DND-41 (cell line): Measurements from ENCODE around the gene KIAA1549.
"Not testable (repeated sequence)": the region's sequence is repeated elsewhere in the genome, so short reads cannot be mapped to it uniquely, and the experiment has no call there.

Source experiments
- ATAC-seq: fragments of 200-7000 bp; cut with Tn5 transposase; 3 replicates; pipeline ENCODE4 v1.9.1; 2021; ENCODE audit warnings: low read depth; ENCODE audit not compliant: insufficient read depth
- DNase-seq: peaks from one replicate; pipeline ENCODE4 v3.0.0-alpha.2; 2020
- H2AFZ ChIP-seq: 2 replicates; pipeline ENCODE4 v1.6.0; 2012; ENCODE audit warnings: low read depth, low read length
- H3K27ac ChIP-seq: 2 replicates; pipeline ENCODE4 v1.5.1; 2012; ENCODE audit warnings: low read length, inconsistent platforms
- H3K27me3 ChIP-seq: fragments of 200-600 bp; sonication (generic); 2 replicates; pipeline ENCODE4 v1.6.0; 2012; ENCODE audit warnings: low read length, mild to moderate bottlenecking, inconsistent platforms; ENCODE audit not compliant: insufficient read depth, poor library complexity
- H3K36me3 ChIP-seq: 2 replicates; pipeline ENCODE4 v1.5.1; 2012; ENCODE audit warnings: low read length, inconsistent platforms; ENCODE audit not compliant: insufficient read depth
- H3K4me1 ChIP-seq: 2 replicates; pipeline ENCODE4 v1.5.1; 2012; ENCODE audit warnings: mild to moderate bottlenecking, low read length; ENCODE audit not compliant: insufficient read depth
- H3K4me2 ChIP-seq: 2 replicates; pipeline ENCODE4 v1.6.0; 2012; ENCODE audit warnings: mild to moderate bottlenecking, moderate library complexity, low read length, inconsistent platforms; ENCODE audit not compliant: insufficient read depth
- H3K4me3 ChIP-seq, 2 experiments: fragments of 200-600 bp in 1 of 2; shearing (Covaris generic) in 1 of 2; 2 replicates each; pipeline ENCODE4 v1.5.1; 2012 to 2016; ENCODE audit warnings: inconsistent platforms in 2 of 2, low read length in 2 of 2, mild to moderate bottlenecking in 2 of 2, low read depth in 1 of 2, moderate library complexity in 1 of 2
- H3K79me2 ChIP-seq: 2 replicates; pipeline ENCODE4 v1.6.0; 2012; ENCODE audit warnings: low read length, inconsistent platforms; ENCODE audit not compliant: insufficient read depth
- H3K9ac ChIP-seq: 2 replicates; pipeline ENCODE4 v1.6.0; 2012; ENCODE audit warnings: low read depth, mild to moderate bottlenecking, inconsistent platforms, low read length, moderate library complexity
- H3K9me3 ChIP-seq: 2 replicates; pipeline ENCODE4 v1.5.1; 2012; ENCODE audit warnings: low read length, moderate library complexity, mild to moderate bottlenecking, inconsistent platforms; ENCODE audit not compliant: insufficient read depth, severe bottlenecking
- H4K20me1 ChIP-seq: 2 replicates; pipeline ENCODE4 v1.6.0; 2012; ENCODE audit warnings: low read length; ENCODE audit not compliant: insufficient read depth
- EZH2 ChIP-seq: IDR thresholded peaks from 3 replicates; pipeline ENCODE4 v1.6.1; 2012; ENCODE audit warnings: borderline replicate concordance, low read depth, mild to moderate bottlenecking, moderate library complexity, low read length, inconsistent platforms; ENCODE audit not compliant: severe bottlenecking
- TF ChIP-seq, protein P1 (sequence below): IDR thresholded peaks from 2 replicates; pipeline ENCODE4 v1.5.1; 2012; ENCODE audit warnings: borderline replicate concordance, low read length, moderate library complexity, mild to moderate bottlenecking; ENCODE audit not compliant: poor library complexity, severe bottlenecking; ENCODE audit errors: extremely low read depth

The KIAA1549 gene

DNA sequence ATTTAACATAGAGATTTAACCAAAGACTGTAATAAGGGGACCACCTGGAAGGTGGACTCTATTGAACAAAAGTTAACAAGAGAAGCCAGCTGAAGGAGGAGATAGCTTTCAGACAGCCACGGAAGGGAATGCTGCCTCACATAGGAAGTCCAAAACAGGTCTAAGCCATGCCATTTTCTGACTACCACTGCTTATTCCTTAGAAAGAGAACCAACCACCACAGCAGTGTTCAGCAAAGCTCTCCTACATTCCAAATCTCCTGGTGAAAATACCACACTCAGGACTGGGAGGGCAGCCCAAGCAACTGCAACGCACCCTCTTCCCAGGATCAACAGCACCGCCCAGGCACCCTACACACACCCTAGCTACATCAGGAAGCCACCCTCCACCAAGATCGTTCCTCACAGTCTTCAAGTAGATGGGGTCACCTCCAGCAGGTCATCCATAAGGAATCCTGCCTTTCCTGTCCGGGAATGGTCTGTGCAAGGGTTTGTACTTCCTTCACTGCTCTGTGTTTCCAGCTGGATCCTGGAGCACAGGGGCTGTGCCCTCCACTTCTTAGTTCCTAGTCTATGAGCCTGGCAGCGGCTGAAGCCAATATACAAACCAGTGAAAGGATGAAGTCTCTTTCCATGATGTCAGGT lies 2.5 kb downstream of the KIAA1549 start:
- no peak for DNase-seq
- no peak for ATAC-seq
- Histone ChIP-seq H3K36me3 (no peaks in the 10 kb centered on the region), H3K4me3 (no peak overlapping the region), H3K79me2 (no peaks in the 10 kb centered on the region), H3K4me1 (peaks cover 18% of the 10 kb centered on the region), H3K27me3 (peaks cover 16% of the 10 kb centered on the region), H3K4me2 (no peak overlapping the region), H4K20me1 (no peaks in the 10 kb centered on the region), H3K27ac (no peak overlapping the region), H3K9me3 (no peaks in the 10 kb centered on the region), H2AFZ (no peak overlapping the region), H3K9ac (no peak overlapping the region)
- TF ChIP-seq, protein P1, sequence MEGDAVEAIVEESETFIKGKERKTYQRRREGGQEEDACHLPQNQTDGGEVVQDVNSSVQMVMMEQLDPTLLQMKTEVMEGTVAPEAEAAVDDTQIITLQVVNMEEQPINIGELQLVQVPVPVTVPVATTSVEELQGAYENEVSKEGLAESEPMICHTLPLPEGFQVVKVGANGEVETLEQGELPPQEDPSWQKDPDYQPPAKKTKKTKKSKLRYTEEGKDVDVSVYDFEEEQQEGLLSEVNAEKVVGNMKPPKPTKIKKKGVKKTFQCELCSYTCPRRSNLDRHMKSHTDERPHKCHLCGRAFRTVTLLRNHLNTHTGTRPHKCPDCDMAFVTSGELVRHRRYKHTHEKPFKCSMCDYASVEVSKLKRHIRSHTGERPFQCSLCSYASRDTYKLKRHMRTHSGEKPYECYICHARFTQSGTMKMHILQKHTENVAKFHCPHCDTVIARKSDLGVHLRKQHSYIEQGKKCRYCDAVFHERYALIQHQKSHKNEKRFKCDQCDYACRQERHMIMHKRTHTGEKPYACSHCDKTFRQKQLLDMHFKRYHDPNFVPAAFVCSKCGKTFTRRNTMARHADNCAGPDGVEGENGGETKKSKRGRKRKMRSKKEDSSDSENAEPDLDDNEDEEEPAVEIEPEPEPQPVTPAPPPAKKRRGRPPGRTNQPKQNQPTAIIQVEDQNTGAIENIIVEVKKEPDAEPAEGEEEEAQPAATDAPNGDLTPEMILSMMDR: no peak
- TF ChIP-seq EZH2: no peak

DNA sequence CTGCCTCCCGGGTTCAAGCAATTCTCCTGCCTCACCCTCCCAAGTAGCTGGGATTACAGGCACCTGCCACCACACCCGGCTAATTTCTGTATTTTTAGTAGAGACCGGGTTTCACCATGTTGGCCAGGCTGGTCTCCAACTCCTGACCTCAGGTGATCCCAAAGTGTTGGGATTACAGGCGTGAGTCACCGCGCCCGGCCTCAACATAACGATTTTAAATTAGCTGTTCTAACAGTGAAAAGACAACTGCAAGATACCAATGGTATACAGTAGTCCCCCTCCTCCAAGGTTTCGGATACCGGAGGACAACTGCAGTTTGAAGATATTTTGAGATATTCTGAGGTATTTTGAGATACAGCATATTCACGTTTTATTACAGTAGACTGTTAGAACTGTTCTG lies 5.0 kb downstream of the KIAA1549 start:
- H3K9me3 ChIP-seq, H2AFZ ChIP-seq, H3K27ac ChIP-seq, H3K4me2 ChIP-seq, DNase-seq, ATAC-seq, H3K4me3 ChIP-seq, H3K79me2 ChIP-seq, H4K20me1 ChIP-seq, H3K36me3 ChIP-seq, H3K9ac ChIP-seq: not testable (repeated sequence)
- peaks cover 12% of the 10 kb centered on the region for H3K27me3 ChIP-seq
- H3K4me1 ChIP-seq: peaks cover 13% of the 10 kb centered on the region

DNA sequence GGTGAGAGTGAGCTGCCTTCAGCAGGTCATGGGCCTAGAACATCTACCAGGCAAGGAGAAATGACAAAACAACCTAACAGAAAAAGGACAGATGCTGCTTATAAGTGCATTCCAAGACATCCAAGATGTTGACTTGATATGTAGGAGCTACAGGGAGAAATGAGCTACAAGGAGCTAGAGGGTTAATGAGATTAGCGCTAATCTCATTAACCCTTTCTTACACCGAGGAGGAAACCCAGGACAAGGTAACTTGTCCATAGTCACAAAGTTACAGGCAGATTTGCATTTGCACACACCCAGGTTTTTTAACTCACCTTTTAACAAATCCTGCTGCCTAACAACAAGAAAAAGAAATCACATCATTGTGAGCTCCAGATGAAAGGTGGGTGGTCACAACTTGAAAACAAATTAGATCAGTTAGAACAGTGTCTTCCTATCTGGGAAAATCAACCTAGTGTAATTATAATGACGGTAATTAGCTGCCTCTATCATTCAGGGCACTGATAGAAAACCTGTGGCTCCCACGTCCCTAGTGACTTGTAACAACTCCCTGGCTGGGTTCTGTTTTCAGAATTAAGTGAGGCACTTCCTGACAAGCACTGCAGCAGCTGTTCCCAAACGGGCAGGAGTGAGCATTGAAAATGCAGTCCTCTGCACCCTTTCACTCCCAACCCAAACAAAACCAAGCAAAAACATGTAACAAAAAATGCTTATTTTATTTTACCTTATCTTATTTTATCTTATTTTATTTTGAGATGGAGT lies 5.7 kb downstream of the KIAA1549 start:
- H3K9me3 ChIP-seq: no peaks in the 10 kb centered on the region
- ATAC-seq (no peak), DNase-seq (no peak)
- no peak overlapping the region for H3K4me3 ChIP-seq
- no peaks in the 10 kb centered on the region for H3K36me3 ChIP-seq
- H3K4me2 ChIP-seq: no peak overlapping the region
- no peak for TF ChIP-seq EZH2
- TF ChIP-seq, protein P1: no peak
- no peaks in the 10 kb centered on the region for H4K20me1 ChIP-seq
- H2AFZ ChIP-seq: no peak overlapping the region
- no peak overlapping the region for H3K27ac ChIP-seq
- H3K79me2 ChIP-seq: no peaks in the 10 kb centered on the region
- H3K27me3 ChIP-seq: peaks cover 8% of the 10 kb centered on the region
- H3K9ac ChIP-seq: no peak overlapping the region
- H3K4me1 ChIP-seq: peaks cover 10% of the 10 kb centered on the region

DNA sequence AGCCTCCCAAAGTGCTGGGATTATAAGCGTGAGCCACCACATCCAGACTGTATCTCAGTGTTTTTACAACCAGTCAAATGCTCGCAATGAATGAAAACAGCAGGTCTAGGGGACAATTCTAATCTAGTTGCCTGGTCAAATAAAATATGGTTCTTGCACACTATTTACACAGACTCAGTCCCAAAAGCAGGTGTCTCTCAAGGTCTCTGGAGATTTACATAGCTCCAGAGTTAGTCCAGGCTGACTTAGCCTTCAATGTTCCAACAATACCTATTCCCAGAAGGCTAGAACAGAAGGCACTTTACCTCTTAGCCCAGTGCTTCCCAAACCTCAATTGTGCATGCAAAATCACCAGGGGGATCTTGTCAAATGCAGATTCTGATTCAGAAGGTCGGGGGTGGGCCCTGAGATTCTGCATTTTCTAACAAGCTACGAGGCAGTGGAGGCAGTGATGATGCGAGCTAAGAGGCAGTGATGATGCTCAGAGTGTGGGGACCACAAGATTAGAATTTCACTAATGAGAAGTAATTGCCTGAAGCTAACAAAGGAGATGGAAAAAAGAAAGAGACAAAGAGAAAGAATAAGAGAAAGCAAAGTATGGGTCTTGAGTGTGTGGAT lies 6.4 kb downstream of the KIAA1549 start:
- Histone ChIP-seq H3K27me3 (peaks cover under 1% of the 10 kb centered on the region), H3K9ac (no peak overlapping the region), H3K4me2 (no peak overlapping the region), H3K27ac (no peak overlapping the region), H4K20me1 (no peaks in the 10 kb centered on the region), H3K4me1 (peaks cover 2% of the 10 kb centered on the region), H2AFZ (no peak overlapping the region), H3K79me2 (no peaks in the 10 kb centered on the region), H3K36me3 (no peaks in the 10 kb centered on the region), H3K4me3 (no peak overlapping the region), H3K9me3 (no peaks in the 10 kb centered on the region)
- no peak for DNase-seq
- TF ChIP-seq, protein P1: no peak
- TF ChIP-seq EZH2: no peak
- no peak for ATAC-seq
